M059J (cell line): ENCODE measurements around the gene SYT12. TPM values are rescaled to one million over a fixed set of nuclear protein-coding genes. Genes with fewer than 3 reads are reported as not detected.

Source experiments
- DNase-seq: peaks from one replicate; pipeline ENCODE4 v3.0.0-alpha.2; 2012; ENCODE audit warnings: low read depth
- total RNA-seq: library from RNA; depleted of rRNA; stranded (reverse); fragments of >200 nt; shearing (Covaris generic); gene quantifications from 2 replicates; pipeline ENCODE4 v1.2.3, GENCODE V29; 2014

SYT12 gene
- total RNA-seq, 1 experiment from 2014 or later, result 2.3 TPM

DNA sequence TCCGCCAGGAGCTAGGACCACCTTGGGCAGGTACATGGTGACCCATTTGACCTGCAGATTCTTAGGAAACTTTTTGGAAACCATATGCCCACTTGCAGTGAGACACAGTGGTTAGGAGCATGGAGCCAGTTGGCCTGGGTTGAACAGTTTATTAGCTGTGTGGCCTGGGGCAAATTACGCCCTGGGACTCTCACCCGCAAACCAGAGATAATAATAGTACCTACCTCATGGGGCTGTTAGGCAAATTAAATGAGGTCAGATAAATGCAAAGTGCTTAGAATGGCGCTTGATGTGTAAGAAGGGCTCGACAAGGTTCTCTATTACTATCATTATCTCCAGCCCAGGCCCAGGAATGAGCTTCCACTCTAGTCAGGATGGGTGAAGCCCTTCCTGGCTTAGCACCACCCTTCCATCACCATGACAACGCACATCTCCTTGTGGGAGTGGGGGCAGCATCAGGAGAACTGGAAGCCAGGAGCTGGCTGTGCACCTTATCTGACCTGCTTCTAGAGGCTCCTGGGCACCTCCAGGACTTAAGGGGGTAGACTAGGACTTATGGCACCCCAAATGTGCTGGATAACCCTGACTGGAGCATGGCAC lies 5.1 kb downstream of the SYT12 start:
- DNase-seq, result peak; percentile 92

DNA sequence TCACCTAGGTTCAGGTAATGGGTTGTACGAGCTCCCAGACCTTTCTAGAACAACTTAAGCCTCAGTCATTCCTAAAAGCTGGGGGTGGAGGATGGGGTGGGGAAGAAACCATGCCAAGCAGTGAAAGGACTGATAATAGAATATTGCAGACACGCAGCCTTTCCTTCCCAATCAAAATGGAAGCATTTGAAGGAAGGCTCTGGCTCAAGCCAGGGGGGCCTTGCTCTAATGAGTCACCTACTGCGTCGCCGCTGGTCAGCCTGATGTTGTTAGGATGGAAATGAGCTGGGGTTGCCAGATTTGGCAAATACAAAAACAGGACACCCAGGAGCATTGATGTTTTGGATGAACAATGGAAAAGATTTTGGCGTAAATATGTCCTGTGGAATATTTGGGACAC lies 6.2 kb downstream of the SYT12 start:
- peak; percentile 66 for DNase-seq

DNA sequence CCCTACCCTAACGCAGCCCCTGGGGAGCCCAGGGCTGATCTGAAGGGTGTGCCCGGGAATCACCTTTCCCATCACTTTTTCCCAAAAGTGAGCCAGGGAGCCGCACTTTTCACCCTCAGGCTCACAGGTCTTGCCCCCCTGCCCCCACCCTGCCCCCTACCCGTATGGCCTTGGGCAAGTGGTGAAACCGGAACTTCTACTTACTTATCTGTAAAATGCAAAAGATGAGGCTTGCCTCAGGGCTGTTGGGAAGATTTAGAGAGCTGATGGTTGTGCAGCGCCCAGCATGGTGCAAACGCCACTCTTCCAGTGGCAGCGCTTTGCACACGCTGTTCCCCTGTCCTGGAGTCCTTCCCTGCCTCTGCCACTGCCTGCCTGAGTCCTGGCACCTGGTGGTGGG lies 8.0 kb downstream of the SYT12 start:
- DNase-seq, result peak; percentile 32

DNA sequence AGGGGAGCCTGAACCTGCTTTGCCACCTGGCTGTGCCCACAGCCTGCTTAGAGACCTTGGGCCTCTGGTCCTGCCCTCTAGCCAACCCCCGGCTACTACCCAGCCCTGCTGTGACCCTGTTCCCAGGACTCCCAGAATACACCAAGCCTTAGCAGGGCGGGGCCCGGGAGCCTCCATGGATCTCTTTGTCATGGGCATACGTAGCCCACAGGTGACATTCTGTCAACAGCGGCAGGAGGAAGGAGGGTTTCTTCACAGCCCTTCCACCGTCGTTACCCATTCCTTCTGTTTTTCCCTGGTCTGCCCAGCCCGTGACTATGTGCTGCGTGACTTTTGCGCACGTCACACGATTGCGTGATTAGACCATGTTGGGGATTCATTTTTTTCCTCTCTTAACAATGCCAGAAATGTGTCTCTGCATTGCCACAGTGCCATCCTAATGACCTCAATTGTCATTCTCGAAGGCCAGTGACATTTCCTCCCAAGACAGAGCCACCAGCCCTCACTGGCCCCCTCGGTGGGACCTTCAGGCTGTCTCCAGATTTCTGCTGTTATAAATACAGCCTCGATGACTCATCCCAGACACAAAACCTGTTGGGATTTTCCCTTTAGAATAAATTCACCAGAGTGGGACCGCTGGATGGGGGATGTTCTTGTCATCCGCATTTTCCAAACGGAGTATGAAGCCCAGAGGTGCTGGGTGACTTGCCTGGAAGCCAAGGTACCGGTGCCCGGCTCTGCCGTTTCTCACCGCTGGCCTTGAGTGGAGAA lies 9.0 kb downstream of the SYT12 start:
- peak; percentile 85 for DNase-seq

DNA sequence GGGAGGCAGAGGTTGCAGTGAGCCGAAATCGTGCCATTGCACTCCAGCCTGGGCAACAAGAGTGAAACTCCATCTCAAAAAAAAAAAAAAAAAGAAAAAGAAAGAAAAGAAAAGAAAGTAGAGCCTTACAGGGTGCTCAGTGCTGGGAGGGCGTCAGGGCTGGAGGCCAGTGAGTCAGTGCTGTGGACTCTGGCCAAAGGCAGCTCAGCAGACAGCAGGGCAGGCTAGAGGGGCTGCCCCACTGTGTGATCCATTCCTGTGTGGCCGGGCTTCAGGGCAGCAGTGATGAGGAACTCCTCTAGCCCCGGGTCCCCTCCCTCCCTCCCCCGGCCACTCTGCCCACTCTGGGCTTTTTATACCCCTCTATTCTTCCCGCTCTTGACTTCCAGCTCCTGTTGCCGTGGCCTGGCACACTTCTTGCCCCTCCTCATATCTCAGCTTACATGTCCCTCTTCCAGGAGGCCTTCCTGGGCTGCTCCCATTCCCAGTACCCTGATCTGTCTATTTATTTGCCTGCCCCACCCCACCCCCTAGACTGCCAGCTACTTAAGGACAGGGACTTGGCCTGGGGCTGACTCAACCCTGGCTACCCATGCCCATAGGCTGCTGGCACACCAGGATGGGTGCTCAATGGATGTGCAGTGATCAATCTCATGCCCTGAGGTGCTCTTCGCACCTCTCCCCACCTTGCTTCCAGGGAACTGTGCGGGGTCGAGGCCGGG lies 10.1 kb downstream of the SYT12 start:
- DNase-seq, result peak; percentile 93

DNA sequence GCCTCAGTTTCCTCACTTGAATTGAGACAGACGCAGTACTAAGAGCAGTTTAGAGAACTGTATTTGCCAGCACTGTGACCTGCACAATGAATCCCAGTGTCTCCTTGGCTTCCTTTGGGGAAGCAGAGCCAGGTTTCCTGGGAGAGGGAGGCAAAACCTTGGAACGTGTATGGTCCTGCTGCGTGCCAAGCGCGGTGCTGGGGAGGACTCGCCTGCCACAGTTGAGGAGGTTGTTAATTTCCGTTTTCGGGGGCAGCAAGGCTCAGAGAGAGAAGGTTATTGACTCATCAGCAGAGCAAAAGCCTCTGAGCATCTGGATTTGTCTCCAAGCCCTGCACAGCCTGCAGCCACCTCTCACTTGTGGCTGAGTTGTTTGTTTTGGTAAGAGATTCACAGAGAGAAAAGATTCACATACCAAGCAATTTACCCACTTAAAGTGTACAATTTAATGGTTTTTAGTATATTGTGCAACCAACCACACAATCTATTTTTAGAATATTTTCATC lies 10.8 kb downstream of the SYT12 start:
- peak; percentile 98 for DNase-seq

DNA sequence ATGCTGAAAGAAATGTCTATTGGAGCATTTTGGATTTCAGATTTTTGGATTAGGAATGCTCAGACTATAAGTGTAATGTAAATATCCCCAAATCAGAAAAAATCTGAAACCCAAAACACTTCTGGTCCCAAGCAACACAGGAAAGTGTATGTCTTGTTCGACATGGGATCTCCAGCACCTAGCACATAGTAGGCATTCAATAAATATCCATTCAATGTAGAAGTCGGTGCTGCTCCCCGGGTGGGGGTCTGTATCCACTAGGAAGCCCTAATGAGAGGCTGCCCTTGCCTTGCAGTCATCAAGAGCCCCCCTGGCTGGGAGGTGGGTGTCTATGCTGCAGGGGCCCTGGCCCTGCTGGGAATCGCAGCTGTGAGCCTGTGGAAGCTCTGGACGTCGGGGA lies 11.4 kb downstream of the SYT12 start:
- no peak for DNase-seq

DNA sequence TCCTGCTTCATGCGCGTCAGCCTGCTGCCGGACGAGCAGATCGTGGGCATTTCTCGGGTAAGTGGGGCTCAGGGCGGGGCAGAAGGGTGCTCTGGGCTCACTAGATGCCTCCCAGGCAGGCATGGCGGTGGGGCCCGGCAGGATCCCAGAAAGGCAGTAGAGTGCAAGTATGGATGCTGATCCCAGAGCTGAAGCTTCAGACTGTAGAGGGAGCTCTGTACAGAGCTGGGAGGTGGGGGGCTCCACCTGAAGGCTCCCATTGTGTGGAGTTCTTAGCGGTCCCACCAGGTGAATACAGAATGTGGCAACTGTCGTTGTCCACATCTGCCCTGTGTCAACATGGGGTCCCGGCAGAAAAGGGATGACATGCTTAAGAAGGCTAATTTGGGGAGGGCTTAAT lies 17.2 kb downstream of the SYT12 start:
- no peak for DNase-seq

DNA sequence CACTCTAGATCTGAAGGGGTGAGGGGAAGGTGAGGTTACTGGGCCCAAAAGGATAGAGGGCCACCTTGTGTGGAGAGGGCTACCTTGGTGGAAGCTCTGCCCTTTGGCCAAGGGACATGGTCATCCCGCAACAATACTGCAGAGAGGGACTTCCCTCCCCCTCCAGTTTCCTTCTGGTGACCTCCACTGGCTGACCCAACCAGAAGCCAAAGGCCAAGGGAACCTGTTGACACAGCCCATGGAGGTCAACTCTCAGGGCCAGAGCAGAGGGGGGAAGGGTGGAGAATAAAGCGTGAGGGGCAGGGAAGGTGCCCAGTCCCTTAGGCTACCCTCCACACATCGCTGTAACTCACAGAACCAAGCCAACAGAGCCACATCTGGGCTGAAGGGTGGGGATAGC lies 18.7 kb downstream of the SYT12 start:
- DNase-seq, result no peak

DNA sequence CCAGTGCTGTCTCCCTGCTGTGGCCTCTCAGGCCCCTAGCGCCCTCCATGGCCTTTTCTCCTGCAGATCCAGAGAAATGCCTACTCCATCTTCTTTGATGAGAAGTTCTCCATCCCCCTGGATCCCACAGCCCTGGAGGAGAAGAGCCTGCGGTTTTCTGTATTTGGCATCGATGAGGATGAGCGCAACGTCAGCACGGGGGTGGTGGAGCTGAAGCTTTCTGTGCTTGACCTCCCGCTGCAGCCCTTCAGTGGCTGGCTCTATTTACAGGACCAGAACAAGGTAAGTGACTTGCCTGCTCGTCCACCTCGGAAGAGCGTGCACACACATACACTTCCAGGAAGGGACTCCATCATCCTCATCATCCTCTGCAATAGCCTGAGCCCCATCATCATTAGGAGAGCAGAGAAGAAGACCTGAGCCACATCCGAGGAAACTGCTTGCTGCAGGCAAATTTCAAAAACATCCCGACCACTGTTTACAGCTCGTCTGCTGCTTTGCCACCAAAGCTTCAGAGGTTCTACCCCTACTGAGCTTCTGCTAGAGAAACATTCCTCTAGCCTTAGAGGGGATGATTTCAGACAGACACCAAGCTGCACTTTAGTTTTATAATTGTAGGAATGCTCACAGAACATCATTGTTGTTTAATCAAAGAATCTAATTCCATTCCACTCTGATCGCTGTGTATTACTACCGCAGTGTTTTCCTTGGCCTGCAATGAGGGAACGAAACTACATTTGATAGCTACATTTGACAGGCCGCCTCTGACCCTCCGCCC lies 20.8 kb downstream of the SYT12 start:
- no peak for DNase-seq

DNA sequence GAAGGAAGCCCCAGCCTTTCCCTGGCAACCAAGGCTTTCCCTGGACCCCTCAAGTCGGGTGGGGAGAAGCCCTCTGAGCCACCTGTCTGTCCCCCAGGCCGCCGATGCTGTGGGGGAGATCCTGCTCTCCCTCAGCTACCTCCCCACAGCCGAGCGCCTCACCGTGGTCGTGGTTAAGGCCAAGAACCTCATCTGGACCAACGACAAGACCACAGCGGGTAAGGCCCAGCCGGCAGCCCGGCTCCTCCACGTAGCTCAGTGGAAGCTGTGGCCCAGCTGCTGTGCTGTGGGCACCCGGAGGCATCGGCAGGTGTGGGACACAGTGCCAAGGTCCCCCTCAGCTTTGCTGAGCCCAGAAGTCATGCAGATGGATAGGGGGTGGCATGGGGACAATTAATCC lies 21.6 kb downstream of the SYT12 start:
- peak; percentile 48 for DNase-seq

DNA sequence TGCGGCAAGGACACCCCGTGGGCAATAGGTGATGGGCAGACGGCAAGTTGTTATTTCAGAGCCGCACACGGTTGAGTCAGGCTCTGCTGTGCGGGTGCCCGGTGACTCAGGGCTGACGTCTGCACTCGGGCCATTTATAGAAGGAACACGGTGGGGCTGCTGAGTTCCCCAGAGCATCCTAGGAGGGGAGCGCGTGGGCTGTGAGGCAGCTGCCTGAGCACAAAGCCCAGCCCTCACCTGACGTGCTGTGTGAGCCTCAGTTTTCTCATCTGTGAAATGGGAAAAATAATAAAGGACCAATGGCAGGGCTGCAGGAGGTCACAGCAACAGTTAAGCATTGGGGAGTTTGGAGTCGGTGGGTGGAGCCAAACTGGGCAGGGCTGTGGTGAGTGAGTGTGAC lies 22.4 kb downstream of the SYT12 start:
- DNase-seq, result peak; percentile 87

DNA sequence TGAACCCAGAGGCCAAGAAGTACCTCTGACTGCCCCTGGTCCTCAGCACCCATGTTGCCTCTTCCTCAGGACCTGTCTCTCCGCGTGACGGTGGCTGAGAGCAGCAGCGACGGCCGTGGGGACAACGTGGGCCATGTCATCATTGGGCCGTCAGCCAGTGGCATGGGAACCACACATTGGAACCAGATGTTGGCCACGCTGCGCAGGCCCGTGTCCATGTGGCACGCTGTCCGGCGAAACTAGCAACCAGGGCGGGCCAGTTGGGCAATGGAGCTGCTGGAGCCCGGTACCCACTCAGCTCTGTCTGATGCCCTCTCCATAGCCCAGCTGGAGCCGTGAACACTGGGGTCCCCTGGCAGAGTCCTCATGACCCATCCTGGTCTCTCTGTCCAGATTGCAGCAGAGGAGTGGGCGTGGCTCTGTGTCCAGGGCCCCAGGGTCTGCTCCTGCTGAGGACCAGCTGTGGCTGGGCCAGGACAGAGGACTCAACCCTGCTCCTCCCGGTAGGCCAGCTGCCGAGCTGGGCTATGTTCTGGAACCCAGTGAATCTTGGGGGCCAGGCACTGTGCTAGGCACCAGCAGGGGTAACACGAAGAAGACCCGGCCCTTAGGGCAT lies 25.7 kb downstream of the SYT12 start:
- no peak for DNase-seq

DNA sequence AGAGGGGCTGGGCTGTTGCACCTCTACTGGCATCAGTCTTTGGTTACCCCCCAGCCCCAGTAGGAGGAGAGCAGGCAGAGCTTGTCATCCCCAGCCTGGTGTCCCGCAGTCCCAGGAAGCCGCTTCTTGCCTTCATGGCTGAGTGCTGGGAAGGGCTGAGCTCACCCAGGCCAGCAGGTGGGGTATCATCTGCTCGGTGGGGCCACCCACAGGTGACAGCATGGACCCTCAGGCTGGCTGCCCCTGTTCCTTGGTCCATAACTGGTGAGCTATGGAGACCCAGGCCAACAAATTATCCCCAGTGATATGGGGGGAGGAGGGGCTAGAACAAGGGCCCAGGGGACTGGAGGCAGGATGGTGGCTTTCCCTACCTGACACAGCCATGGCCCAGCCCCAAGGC lies 27.2 kb downstream of the SYT12 start:
- DNase-seq, result no peak

DNA sequence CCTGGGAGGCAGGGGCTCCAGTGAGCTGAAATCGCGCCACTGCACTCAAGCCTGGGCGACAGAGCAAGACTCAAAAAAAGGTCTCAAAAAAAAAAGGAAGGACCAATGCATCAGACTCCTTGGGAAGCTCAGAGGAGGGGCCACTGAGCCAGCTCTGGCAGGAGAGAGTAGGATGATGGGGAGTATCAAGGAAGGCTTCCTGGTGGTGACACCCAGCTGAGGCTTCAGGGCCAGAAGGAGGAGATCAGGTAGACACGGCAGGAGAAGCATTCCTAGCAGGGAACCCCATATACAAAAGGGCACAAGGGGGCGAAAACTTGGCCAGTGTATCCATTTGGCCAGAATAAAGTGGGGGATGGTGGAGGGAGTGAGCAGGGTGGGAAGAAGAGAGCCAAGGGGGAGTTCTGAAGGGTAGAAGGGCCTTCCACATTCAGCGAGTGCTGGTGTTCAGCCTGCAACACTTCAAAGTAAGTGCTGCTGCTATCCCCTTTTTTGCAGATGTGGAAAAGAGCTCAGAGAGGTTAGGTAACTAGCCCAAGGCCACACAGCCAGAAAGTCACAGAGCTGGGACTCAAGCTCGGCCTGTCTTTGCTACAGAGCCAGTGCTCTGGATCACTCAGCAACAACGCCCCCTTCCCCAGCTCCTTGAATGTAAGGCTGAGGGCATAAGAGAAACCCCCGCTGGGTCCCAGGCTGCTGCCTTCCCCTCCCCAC lies 28.4 kb downstream of the SYT12 start:
- DNase-seq, result no peak

DNA sequence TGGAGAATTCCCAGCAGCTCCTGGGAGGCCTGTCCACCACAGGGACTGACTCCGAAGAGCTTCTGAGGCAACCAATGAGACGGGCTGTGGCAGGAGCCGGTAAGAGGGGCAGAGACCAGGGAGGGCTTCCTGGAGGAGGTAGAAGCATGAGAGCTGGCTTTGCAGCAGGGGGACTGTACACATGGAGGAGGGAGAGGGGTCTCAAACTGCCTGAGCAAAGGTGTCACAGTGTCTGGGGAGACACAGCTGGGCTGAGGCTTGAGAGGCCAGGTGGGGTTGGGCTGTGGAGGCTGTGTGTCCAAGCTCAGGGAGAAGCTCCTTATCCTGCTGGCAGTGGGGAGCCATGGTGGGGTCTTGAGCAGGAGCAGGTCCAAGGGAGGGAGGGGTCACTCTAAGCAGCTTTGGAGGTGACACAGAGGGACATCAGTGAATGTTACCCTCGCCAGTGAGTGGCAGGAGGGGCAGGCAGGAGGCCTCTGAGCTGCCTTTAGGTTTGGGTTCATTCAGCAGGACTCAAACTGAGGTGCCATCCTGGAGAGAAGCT lies 29.1 kb downstream of the SYT12 start:
- DNase-seq, result no peak

DNA sequence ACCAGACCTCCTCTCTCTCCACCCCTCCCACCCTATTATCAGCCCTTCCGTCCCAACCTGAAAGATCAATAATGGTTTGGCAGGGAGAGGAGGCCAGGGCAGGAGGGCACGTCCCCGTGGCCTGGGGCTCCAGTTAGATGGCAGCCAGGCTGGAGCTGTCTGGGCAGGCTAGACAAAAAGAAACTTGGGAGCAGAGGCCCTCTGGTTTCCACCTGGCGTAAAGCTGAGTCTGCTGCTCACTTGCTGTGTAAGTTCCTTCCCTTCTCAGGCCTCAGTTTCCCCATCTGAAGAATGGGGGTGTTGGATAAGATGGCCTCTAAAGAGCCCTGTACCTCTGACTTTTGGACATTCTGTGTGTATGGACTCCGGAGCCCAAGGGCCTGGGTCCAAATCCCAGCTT lies 30.0 kb downstream of the SYT12 start:
- no peak for DNase-seq

DNA sequence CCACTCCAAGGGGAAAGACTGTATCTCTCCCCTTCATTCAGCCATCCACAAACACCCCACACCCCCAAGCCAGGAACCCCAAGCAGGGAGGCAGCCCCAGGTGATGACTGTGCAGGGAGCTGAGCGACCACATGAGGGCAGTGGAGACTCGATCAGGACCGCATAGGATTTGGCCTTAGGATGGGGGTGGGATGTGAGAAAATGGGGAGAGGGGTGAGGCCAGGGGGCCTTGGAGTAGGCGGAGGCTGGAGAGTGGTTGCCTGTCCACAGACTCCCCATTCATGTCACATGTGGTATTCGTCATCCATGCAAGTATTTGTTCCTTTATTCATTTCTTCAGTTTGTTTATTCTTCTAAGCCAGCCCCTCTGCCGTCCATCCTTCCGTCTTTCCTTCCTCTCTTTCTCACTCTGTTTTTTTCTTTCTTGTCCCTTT lies 31.0 kb downstream of the SYT12 start:
- peak; percentile 64 for DNase-seq

DNA sequence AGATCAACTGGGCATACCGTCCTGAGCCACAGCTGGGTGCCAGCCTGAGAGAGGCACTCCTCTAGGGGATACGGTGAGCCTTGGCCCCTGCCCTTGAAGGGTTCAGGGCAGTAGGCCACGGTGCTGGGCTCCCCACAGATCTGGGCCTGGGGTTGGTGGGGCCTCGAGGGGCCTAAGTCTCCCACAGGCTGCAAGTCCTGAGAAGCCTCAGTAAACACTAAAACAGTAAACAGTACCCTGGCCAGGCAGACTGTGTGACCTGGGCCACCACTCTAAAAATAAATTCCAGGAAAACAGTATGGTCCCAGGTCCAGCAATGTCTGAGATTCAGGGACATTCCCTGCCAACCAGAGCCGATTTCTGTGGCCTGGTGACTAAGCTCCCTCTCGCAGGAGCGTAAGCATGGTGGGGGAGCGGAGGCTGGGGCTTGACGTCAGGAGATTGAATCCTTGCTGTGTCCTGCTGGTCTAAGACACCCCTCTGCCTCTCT lies 31.5 kb downstream of the SYT12 start:
- peak; percentile 95 for DNase-seq

DNA sequence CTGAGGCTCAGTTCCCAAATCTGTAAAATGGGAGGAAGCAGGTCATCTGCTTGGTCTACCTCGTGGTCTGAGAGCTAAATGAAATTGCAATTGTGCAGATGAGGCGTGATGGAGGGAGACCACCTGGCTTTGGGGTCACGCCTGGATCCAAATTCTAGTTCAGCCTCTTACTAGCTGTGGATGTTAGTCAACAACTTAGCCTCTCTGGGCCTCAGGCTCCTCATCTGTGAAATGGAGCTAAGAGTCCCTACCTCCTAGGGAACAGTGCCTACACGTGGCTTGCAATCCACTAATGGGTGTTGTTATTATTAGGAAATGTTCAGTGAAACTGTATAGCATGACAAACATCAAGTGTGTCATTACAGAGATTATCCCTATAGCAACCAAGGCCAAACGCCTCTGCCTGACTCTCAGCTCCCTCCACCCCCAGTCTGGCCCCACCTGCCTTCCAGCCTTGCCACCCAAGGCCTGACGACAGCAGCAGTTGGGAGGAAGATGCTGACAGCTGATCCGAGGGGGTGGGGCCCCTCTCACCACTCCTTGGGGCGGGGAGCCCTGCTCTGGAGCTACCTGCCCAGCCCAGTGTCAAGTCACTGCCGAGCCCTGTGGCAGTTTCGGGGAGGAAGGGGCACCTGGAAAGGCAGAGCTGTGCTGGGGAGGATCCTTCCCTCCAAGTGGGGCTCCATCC lies 32.0 kb downstream of the SYT12 start:
- DNase-seq, result peak; percentile 93
